ENCODE measurements around the gene PRICKLE2.

PRICKLE2 gene

DNA sequence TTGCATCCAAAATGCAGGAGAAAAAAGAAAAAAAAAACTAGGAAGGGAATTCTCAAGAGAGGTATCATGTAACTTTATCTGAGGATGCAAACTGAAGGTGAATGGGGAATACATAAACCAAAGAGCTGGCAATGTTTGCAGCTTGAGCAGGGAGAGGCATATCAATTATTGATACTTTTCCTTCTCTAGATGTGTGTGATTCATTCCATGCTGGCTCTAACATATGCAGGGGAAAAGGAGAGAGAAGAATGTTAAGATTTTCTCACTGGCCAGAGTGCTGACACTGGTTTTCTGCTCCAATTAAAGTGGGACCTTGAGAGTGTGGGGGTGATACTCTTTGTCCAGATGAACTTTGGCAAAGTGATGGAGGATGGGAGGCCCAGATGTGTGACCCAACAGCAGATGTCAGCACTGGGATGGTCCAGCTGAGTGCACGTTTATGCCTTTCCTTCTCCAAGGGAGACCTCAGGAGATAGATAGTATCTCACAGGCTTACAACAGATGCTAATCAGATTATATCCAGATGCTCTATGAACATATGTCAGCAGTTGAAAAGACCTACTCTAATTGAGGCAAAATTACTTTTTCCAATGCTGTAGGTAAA, 152.0 kb downstream of the PRICKLE2 start:
- no peak for DNase-seq (ENCODE audit: low read depth)

DNA sequence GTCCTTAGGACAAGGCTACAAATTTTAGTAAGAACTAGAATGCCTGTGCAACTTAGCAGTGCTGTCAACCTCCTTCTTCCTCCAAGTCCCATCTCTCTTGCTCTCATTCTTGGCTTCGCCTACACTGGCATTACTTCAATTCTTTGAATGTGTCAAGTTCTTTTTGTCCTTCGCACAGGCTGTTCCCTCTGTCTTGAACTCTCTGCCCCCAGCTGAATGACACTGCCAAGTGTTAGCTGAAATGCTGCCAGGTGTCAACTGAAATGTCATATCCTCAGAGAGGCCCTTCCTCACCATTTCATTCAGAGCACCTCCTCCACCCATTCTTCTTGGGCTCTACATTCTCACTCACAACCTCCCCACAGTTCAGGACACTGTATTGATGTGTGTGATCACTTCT, 153.1 kb downstream of the PRICKLE2 start:
- DNase-seq (ENCODE audit: low read depth): no peak

GRCh38 chr3:64070704-64071103, 154.6 kb downstream of the PRICKLE2 start:
- no peak for DNase-seq (ENCODE audit: low read depth)

DNA sequence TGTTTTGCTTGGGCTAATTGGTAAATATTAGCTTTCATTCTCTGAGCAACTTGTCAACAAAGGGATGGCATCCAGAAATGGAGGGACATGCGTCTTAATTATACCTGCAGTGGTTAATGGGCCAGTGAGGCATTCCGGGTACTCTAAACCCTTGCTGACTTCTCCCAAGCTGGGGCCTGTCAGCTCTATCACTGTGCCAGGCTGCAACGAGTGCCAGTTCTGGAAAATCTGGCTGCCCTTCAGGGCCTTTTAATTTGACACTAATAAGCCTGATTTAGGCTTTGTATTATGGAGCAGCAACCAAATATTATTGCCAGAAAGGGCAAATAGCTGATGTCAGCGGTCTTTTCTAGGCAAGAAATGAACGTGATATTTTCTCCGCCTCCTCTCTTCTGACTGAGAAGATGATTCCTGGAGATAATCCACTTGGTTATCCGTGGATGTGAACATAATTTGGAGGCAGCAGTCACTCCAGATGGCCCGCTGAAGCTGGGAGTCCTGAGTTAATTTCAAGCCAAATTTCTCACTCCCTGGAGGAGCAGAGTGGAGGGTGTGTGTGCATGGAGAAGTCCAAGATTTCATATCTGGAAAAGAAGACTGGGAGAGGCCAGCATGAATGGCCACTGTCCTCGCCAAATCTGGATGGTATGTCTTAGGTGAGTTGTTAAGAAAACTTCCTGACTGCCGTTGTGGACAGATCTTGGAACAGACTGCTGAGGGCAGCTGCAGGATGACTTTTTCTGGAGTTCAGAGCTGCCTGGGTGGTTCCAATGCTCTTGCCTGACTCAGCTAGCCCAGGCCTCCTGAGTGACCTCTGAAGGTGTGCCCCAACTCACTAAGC, 157.5 kb downstream of the PRICKLE2 start:
- DNase-seq (ENCODE audit: low read depth): no peak

- DNase-seq (ENCODE audit: low read depth): no peak
Observed at GRCh38 chr3:64064804-64065203, 160.5 kb downstream of the PRICKLE2 start.

DNA sequence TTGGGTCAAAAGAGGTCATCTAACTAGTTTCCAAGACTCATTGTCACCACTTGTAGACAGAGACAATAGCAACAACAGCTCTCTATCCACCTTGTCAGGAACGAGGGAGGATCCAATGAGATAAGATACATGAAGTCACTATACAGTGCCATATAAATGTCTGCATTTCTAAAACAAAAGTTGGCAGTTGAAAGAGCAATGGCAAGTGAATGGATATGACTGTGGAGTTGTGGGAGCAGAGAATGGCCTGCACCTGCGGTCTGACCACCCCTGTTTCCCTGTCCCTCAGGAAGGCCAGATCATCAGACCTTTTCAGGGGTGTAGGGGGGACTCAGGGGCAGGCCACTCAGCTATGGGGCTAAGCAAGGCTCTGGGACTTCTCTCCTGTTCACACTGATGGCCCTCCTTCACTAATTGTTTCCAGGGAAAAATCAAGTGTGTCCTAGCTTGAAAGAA, 161.3 kb downstream of the PRICKLE2 start:
- DNase-seq (ENCODE audit: low read depth): no peak

DNA sequence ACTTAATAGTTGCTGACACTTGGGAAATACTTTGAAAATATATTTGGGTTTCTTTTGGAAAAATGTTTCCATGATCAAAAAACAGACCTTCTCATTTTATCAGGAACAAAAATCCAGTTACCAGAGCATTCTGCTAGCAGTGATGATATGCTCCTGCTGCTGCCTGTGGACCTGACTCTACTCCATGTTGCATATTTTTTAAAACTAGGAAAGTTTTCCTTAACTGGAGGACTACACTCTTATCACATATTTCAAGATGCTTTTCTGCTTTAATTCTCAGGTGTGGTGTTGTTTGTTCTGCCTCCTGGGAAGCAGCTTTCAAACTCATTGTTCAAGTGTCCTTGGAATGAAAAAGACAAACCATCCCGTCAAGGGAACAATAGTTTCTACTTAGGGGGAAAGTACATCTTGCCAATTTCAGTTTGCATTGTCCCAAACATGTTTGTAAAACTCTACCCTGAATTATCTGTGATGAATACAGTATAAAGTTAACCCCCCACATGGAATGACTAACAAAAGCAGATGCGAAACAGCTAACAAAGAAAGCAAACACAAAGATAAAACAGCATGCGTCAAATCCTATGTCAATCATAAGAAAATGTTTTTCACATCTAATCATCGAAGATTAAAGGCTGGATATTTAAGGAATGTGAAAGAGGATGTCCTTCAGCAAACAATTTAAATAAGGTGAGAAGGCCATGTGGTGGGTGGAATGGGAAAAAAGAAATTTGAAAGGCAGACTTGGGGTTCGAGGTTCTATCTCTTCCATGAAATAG, 161.9 kb downstream of the PRICKLE2 start:
- no peak for DNase-seq (ENCODE audit: low read depth)

GRCh38 chr3:64061628-64062027, 163.6 kb downstream of the PRICKLE2 start:
- DNase-seq (ENCODE audit: low read depth): no peak

GRCh38 chr3:64059484-64060175, 165.6 kb downstream of the PRICKLE2 start:
- no peak for DNase-seq (ENCODE audit: low read depth)

DNA sequence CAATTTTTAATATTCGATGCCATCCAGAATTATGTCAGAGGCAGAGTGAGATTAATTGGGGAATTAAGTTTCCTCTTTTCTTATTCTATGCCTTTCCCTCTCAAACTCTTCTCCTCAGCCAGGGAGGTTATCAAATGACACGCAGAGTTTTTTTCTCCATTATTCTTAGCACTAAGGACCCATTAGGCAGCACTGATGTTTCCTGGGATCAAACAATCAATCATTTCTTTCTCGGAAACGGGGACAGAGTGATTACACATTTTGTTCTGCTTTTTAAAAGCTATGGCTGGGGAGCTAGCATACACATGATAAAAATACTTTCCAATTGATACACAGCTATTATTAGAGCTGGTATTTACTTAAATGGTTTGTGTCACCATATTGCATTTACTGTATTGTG, 166.7 kb downstream of the PRICKLE2 start:
- DNase-seq (ENCODE audit: low read depth): no peak

- DNase-seq (ENCODE audit: low read depth): no peak
Observed at GRCh38 chr3:64057231-64057630, 168.0 kb downstream of the PRICKLE2 start.

DNA sequence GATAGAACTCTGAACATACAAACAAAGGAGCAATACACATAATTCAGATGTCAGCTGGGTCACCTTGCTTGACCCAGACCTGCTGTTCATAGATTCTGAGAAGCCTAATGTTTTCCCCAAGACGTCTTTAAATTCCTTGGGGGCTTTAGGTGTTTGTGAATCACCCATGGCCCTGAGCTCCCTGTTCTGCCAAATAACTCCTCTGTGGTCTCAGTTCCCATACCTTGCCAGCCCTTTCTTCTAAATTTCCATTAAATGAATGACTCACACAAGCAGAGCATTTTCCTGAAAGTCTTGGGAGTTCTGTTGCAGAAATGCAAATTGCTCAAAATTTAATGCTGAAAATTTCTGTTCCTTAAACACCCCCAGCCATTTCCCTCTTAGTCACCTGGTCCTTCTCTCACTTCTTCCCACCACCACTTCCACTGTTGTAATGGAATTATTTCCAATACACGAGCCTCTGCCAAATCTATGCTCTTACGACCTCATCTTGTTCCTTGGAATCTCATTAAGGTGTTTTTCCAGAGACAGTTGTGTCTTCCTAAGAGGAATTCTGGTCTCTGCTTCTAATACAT, 168.6 kb downstream of the PRICKLE2 start:
- no peak for DNase-seq (ENCODE audit: low read depth)

DNA sequence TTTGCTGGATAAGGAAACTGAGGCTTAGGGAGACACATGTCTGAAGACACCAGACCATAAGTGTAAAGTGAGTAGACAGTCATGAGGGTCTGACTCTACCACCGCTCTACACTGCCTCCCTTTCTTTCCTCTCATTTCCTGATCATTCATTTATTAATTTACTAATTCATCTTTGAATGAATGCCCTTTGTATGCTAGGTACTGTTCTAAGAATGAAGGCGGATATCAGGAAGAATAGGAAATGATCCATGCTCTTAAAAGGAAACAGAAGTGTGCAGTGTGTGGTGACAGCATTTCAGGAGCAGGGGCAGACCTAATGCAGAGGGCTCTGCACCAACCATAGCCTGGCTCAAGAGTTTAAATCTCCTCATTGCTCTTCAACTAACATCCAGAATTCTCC, 170.2 kb downstream of the PRICKLE2 start:
- no peak for DNase-seq (ENCODE audit: low read depth)

DNA sequence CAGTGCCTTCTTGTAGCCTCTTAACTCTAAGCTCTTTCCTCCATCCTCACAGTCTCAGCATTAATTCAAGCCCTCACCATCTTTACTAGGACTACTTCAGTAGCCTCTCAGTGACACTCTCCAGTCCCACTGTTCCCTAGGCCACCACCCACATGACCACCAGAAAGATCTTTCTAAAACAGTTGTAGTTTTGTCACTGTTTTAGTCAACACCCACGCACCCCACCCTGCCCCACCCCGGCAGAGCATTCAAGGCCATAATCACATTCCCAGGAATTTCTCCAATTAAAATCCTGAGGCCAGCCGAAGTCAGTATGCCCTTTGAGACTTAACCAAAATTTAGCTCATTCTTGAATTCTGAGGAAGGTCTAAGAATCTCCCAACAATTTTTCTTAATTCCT, 170.8 kb downstream of the PRICKLE2 start:
- DNase-seq (ENCODE audit: low read depth): no peak

GRCh38 chr3:64053581-64053980, 171.7 kb downstream of the PRICKLE2 start:
- no peak for DNase-seq (ENCODE audit: low read depth)

DNA sequence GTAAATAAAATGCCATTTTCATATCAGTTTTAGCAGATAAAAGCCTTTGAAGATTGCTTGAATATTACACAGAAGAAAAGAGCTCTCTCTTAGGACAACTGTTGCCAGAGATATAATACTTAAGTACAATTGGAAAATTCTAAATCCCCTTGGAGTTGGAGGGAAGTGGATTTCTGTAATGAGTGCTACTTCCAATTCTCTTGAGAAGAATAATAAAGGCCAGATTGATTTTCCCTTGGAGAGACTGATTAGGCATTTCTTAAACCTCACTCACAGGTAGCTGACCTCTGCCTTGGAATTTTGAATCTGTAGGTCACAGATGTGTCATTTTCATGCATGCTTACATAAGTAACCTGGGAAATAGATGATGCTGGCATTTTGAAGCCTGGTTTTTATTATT, 172.1 kb downstream of the PRICKLE2 start:
- no peak for DNase-seq (ENCODE audit: low read depth)

- no peak for DNase-seq (ENCODE audit: low read depth)
Observed at GRCh38 chr3:64049832-64050231, 175.4 kb downstream of the PRICKLE2 start.

- no peak for DNase-seq (ENCODE audit: low read depth)
Observed at GRCh38 chr3:64049136-64049535, 176.1 kb downstream of the PRICKLE2 start.

DNA sequence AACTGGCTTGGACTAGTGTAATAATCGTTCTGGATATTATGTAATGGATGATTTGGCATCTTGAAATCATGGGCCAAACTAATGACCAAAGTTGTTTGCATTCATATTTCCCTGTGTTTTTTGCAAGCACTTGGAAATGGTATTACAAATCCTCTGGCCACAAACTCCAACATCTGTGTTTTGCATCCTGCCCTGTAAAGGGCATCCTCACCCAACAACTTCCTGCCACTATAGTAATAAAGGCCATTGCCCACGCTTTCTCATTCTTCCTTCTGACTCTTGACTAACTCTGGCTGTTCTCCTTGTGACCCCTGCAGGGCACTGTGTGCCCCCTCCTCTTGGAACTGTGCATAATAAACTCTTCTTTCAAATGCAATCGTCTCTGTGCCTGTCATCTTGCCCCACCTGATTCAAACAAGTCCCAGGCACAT, 176.6 kb downstream of the PRICKLE2 start:
- no peak for DNase-seq (ENCODE audit: low read depth)

DNA sequence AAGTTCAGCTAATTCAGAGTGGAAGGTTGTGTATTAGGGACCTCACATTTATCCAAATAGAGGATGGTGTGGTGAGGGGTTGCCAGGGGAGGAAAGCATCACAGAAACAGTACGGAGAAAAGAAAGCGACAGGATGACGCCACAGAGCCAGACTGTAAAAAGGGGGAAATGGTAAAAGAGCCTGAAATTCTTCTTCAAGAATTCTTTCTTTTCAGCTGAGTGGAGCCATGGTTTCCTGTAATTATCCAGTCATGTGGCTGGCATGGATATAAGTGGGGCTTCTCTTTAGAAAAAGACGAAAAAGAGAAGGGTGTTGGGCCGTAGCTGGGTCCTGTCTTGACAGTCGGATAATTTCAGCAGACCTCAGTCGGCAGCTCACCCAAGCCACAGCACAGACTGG, 177.5 kb downstream of the PRICKLE2 start:
- no peak for DNase-seq (ENCODE audit: low read depth)

DNA sequence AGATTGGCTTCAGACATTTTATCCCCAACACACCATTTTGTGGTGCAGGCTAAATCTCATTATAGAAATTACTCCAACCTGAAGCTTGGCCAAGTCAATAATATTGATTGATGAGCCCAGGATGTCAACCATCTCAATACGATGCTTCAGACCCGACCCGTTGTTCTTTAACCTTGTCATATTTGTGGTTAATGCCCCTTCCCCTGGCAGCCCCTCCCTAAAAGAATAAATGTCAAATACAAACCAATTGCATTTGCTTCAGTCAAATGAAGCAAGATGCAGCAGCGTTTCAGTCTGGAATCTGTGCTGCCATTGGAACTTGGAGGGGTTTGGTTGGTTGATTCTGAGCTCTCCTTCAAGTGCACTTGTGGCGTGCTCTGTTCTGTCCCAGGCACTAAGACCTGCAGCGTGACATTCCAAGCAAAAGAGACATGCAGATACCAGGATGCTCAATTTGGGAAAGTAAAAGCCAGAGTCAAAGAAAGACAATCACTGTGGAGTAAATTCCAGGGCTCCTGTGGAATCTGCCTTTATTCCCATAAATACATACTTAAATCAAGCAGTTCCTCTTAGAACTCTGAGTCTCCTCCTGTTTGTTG, 178.2 kb downstream of the PRICKLE2 start:
- no peak for DNase-seq (ENCODE audit: low read depth)

Measured in T follicular helper cell (primary cell).